DMS153 treated with DMSO at 0.1 percent for 48 hours (cell line): ENCODE data around the gene PYGB.

Experiments used
- DNase-seq: peaks from one replicate; lab custom pipeline; 2025; ENCODE audit not compliant: unreplicated experiment; lab: John Stamatoyannopoulos, UW

Gene PYGB

DNA sequence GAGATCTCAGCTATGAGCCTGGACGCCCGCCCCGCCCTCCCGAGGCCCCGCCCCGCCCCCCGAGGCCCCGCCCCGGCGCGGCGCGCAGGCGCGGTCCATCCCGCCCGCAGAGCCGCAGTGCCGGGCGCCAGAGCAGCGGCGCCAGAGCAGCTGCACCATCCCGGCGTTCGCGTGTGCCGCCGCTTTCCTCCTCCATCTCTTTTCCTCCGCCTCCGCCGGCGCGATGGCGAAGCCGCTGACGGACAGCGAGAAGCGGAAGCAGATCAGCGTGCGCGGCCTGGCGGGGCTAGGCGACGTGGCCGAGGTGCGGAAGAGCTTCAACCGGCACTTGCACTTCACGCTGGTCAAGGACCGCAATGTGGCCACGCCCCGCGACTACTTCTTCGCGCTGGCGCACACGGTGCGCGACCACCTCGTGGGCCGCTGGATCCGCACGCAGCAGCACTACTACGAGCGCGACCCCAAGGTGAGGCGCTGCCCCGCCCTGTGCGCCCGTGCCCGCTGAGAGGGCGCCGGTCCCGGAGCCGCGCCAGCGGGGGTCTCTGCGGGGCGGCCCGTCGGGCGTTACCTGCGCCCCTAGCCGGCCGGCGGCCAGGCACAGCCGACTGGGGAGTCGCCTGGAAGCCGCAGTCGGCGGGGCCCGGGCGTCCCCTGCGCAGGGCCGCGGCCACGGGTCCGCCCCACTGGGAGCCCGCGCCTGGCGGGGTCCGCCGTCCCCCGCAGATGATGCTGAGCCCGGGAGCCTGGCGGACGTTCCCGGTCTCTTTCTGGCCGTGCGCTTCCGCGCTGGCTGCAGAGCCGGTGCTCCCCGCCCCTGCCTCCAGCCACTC lies at the start of gene PYGB:
PYGB (plus strand) TSS at position 130 of the 830 bp plus-strand sequence; CDS start at position 224, 94 bp downstream.
- DNase-seq: peak; percentile 48

DNA sequence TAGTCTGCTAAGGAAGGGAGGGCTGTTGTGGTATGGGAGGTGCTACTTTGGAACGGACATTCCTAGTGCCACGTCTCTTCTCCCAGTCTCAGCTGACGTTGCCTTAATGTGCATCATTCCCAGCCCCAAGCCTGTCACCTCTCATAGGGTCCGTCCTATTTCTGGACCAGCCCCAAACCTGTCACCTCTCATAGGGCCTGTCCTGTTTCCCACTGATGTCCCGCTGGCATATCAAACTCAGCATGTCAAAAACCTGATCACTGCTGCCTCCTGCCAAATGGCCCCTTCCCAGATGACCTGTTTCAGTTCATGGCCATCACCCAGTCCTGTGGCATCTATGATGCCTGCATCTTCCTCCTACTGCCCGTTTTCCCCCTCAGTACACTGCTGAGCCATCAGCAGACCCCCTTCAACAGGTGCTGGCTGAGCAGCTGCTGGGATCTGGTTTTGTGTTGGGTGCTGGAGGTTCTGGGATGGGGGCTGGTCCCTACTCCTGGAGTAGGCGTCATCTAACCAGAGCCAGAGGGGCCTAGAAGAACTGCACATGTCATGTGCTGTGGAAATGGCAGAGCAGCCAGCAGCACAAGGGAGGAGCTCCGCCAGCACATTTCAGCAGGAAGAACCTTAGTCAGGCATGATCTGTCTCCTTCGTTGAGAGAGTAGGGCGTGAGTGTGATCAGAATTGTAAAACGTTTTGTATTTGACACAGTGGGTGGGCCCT lies 49.1 kb upstream of the PYGB start:
- no peak for DNase-seq

DNA sequence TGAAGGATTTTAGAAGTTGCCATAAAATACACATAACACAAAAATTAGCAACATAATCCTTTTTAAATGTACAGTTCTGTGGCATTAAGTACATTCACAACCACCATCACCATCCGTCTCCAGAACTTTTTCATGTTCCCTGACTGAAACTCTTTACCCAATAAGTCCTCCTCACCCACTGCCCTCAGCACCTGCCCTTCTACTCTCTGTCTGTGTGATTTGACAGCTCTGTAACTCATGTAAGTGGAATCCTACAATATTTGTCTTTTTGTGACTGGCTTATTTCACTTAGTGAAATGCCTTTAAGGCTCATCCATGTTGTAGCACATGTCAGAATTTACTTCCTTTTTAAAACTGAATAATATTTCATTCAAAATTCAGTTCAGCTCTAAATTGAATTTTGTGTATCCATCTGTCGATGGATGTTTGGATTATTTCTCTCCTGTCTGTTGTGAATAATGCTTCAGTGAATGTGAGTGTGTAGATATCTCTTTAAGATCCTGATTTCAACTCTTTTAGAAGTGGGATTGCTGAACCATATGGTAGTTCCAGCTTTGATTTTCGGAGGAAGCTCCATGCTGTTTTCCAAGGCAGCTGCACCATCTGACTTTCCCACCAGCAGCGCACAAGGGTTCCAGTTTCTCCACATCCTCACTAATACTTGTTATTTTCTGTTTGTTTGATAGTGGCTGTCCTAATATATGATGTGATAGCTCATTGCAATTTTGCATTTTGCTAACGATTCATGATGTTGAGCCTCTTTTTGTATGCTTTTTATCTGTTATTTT lies 48.2 kb upstream of the PYGB start:
- no peak for DNase-seq

DNA sequence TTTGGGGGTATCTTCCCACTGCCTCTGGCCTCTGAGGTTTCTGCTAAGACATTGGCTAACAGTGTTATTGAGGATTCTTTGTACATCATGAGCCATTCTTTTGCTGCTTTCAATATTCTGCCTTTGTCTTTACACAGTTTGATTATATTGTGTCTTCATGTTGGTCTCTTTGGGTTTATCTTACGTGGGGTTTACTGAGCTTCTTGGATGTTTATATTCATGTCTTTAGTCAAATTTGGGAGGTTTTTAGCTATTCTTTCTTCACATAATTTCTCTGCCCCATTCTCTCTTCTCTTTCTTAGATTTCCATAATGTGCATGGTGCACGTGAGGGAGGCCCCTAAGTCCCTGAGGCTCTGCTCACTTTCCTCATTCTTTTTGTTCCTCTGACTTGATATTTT lies 44.8 kb upstream of the PYGB start:
- DNase-seq: no peak

DNA sequence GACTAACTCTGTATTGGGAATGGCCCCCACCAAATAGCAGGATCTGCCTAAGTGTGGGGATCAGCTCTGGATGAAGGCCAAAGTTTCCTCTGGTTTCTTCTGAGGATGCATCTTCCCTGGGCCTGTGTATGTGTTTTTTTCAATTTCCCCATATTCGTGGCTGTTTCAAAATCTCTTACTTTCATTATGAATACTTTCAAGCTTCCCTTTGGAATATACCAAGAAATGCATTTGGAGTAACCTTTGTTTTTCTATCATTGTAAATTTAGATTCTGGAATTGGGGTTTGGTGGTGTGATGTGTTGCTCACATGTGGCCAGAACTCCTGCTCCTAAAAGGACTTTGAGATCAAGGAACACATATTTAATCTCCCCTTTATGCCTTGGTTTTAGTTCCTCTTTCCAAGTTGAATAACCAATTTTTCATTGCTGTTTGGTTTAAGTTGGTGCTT lies 44.0 kb upstream of the PYGB start:
- no peak for DNase-seq

DNA sequence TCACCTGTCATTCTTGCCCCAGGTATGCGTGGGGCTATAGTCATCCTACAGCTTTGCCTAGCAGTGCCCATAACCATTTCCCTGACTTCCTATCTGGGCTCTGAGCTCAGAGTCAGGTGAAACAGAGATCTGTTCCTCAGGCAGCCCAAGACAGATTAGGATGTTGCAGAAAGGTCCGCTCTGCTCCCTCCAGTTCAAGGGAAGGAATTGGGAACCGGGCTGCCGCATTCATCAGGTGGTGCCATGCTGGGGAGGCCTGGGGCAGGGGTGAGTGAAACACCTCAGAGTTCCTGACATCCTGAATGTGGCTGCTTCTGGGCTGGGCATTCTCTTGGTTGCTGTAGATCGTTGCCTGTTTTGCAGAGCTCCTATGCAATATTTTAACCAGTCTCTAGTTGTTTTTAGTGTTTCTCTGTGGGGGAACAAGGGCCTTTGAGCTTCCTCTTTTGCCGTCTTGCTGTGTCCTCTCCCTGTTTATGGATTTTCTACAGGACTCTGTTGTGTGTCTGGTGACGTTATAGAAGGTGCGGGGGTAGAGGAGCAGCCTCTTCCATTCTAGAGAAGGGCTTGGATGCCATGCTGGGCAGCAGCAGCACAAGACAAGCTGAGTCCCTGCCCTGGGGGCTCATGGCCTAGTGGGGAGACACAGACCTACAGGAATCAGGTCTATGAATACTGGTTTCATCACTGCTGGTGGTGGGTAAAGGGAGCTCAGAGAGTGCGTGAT lies 43.2 kb upstream of the PYGB start:
- DNase-seq: no peak

DNA sequence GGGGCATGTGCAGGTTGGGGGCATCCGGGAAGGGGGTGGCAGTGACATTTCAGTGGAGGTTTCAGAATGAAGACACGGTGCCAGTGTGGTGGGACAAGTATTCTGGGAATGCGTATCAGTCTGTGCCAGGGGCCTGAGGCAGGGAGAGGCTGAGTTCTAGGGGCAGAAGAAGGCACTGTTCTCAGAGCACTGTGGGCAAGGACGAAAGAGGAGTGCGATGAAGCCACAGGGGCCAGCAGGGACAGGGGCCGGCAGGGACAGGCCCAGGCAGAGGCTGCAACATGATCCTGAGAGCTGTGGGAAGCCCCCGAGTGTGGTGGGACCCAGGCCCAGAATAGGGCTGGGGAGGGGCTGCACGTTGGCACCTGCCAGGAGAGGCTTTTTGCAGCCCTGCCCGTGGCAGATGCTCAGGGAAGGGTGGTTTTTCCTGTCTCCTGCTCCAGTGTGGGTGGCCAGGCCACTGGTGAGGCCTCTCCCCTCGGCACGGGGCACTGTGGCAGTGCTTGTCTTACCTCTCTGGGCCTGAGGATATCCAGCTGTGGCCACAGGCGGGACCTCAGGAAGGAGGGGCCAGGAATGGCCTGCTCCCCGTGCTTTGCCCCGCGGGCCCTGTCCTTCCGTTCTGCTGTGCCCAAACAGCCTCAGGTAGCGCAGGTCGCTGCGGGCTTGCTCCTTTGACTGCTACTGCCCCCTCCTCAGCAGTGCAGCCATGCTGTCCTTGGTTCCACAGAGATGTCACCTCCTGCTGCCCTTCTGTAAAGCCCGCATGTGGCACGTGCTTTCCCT lies 42.4 kb upstream of the PYGB start:
- DNase-seq: no peak

DNA sequence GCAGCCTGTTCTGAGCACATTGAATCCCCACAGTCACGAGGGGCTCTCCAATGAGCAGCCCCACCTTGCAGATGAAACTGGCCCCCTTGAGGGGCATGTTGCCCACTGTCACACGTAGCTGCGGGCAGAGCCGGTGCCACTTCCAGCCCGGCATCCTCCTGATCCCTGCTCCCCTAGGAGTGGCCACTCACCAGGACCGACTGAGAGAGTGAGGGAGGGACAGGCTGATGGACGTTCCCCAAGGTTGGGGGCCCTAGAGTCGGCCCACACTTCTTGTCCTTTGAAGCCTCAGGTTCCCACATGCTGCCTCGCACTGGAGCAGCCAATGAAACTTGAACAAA lies 41.9 kb upstream of the PYGB start:
- no peak for DNase-seq

DNA sequence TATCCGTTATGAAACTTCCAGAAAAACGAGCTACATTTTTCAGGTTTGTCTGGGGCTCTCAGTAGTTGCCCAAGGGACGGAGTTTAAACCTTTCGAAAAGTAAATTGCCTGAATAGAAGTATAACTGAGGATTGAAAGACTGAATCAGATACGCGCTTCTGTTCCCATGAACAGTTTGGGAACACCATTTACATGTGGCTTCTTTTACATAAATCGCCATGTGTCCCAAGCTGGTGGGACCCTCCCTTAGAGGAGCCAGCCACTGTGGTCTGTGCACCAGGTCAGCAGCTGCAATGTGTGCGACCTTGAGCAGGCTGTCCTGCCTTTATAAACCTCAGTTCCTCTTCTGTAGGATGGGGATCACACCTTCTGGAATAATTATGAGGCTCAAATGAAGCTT lies 41.3 kb upstream of the PYGB start:
- no peak for DNase-seq

DNA sequence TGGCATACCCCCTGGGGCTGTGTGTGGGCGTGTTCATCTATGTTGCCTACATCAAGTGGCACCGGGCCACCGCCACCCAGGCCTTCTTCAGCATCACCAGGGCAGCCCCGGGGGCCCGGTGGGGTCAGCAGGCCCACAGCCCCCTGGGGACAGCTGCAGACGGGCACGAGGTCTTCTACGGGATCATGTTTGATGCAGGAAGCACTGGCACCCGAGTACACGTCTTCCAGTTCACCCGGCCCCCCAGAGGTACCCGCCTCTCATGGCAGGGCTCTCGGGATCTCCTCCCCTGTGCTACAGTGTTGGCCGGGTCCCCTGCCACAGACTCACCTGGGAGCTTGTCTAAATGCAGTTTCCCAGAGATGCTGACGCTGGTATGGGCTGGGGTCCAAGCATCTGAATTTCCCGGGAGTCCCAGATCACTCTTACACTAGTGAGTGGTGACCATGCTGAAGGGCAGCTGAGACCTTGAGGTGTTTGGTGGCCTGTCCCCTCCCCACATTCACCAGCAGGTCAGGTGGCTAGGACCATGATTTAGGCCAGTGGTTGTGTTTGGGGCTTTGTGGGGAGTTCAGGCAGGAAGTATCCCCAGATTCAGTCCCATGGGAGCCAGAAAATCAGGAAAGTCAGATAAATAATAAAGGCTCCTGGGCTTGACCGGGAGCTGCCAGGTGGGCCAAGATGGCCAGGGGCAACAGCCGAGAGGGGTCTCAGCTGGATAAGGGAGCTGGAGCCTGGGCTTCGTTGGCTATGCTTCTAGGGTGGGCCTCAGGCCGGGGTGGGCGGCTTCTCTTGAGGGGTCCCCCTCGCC lies 40.5 kb upstream of the PYGB start:
- DNase-seq: no peak

DNA sequence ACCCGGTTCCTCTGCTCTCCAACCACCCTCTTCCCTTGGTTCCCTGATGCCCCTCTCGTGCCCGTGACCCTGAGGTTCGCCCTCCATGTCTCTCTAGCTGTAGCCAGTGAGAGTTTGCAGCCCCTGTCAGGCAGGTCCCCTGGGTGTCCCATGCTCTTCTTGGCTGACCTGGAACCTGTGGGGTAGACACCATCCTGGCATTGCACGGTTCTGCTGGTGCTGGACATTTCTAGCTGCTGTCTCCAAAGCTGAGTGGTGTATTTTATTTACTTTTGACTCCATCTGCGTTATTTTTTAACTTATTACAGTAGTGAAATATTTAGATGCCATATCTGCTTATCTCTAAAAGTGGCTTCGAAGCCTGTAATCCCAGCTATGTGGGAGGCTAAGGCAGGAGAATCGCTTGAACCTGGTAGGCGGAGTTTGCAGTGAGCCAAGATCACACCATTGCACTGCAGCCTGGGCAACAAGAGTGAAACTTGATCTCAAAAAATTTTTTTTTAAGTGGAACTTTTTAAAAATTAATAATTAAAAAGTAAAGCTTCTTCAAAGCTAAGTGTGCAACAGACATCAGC lies 39.8 kb upstream of the PYGB start:
- no peak for DNase-seq

DNA sequence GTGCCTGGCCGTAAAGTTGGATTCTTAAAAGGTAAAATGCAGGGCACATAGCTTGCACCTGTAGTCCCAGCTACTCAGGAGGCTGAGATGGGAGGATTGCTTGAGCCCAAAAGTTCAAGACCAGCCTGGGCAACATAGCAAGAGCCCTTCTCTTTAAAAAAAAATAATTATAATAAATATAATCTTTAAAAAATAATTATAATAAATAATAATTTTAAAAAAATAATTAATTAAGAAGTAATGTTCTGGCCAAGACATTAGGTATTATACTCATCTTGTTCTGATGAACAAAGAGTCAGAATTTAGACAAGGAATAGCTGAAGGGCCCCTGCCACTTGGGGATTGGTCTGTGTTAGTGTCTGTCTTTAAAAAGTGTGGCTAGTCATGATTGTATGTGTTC lies 38.5 kb upstream of the PYGB start:
- no peak for DNase-seq

DNA sequence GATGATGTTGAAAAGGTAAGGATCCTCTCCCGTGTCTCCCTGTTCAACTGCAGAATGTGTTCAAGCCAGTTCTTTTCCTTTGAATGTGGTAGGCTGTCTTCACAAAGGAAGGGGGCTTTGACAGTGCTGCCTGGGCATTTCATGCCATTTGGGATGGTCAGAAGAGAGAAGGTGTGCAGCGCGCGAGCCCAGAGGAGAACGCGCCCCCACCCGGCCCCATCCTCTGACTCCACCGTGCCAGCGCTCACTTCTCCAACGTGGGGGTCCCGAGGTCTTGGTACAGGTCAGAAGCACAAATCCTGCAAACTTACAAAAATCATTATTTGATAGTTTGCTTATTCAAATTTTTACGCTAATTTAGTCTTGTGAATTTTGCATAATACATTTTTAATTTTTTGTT lies 38.0 kb upstream of the PYGB start:
- no peak for DNase-seq

DNA sequence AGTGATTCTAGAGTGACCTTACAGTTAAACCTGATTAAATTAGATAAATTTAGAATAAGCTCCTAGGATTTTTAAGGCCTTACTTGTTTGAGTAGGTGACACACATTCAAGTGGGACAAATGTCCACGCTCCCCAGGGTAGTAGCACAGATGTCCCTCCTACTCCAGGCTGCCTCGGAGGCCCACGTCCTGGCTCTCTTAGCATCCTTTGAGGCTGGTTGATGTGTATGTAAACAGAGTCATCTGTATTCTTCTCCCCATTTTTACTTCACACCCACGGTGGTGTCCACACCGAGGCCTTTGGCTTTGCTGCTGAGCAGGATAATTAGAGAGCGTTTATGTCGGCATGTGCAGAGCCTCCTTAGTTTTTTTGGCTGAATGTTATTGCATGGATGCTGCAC lies 36.6 kb upstream of the PYGB start:
- DNase-seq: no peak

DNA sequence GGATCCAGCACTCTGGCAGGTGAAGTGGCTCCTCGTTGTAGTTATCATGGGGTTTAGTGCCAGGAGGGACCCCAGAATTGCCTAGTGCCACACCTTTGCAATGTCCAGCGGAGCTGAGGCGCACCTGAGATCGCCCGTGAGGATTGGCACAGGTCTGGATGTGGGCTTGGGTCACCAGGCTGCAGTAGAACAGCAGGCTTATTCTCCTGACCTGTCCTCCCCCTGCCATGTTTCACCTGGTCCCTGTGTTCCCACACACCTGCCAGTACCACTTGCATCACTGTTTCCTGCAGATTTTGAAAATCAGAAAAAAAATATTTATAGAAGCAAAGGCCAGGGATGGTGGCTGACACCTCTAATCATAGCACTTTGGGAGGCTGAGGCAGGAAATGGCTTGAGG lies 35.6 kb upstream of the PYGB start:
- no peak for DNase-seq

DNA sequence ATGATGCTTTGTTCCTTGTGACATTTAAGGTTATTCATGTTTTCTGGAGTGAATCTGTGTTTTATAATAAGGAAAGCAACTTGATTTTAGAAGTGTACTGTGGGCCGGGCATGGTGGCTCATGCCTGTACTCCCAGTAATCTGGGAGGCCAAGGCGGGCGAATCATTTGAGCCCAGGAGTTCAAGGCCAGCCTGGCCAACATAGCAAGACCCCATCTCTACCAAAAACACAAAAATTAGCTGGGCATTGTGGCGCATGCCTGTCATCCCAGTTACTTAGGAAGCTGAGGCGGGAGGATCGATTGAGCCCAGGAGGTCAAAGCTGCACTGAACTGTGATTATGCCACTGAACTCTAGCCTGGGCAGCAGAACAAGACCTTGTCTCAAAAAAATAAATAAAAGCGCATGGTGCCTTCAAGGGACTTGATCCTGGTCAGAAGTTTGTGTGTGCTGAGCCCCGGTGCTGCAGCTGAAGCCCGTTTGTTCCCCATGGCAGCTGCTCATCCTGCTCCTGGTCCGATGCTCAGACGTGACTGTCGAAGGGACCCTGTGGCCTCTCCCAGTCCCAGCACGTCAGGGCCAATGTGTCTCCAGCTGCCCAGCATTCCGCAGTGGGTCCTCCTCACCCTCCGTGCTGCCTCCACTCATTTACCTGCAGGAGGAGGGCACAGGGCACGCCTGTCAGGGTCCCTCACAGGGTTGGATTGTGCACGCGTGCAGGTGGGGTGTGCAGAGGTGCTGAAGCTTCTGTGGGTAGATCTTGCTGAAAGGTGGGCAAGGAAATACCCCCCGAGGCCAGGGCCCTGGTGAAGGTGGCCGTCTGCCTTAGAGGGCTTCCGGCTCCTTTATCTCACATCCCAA lies 34.1 kb upstream of the PYGB start:
- no peak for DNase-seq

DNA sequence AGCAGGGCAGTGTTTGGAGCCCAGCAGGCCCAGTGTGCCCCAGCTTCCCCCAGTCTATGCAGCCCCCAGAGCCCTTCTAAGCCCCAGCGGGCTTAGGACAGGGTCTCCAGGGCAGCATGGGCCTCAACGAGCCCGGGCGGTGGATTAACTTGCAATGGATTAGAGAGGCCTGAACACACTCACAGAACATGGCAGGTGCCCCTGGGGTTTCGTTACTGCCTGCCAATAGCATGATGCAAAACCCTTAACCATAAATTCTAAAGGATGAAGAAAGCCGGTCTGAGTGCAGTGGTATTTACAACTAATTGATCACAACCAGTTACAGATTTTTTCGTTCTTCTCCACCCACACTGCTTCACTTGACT lies 33.5 kb upstream of the PYGB start:
- no peak for DNase-seq

DNA sequence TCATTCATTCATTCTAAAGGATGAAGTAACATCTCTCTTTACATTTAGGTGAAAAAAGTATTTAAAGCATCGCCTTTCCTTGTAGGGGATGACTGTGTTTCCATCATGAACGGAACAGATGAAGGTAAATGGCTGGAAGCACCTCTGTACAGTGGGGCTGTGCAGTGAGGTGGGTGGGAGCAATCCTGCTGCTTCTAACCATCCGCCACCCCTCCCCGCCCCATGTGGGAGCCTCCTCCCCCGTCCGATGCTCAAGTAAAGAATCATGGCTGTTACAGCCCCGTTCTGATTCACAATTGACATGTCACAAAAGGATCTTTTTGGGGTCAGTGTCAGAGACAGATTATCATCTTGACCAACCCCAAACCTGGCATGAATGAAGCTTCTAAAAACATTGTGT lies 33.1 kb upstream of the PYGB start:
- DNase-seq: no peak
